GM12874 (cell line): ENCODE measurements around the gene EPOP.

Source experiments
- CTCF ChIP-seq: IDR thresholded peaks from 2 replicates; pipeline ENCODE4 v1.5.1; 2011; ENCODE audit warnings: low read depth, mild to moderate bottlenecking, control low read depth, low read length, moderate library complexity; ENCODE audit not compliant: insufficient read depth

Gene EPOP

GRCh38 chr17:38658741-38659345 lies 15.9 kb downstream of the EPOP start:
- no peak for TF ChIP-seq CTCF

- TF ChIP-seq CTCF = no peak
These were observed 16.7 kb downstream of the EPOP start for GRCh38 chr17:38657824-38658740.

- no peak for TF ChIP-seq CTCF
These were observed 17.6 kb downstream of the EPOP start for GRCh38 chr17:38656959-38657823.

- TF ChIP-seq CTCF = no peak
These were observed 20.1 kb downstream of the EPOP start for GRCh38 chr17:38654411-38655398.

- TF ChIP-seq CTCF = no peak
These were observed 21.1 kb downstream of the EPOP start for GRCh38 chr17:38653679-38654078.

- no peak for TF ChIP-seq CTCF
These were observed 21.5 kb downstream of the EPOP start for GRCh38 chr17:38653230-38653629.
